LHCN-M2 (cell line): ENCODE results near the gene FOXP1. TPM values are rescaled to one million over a fixed set of nuclear protein-coding genes. Genes with fewer than 3 reads are reported as not detected.

Source experiments
- DNase-seq: peaks from one replicate; pipeline ENCODE4 v3.0.0-alpha.2; 2012; ENCODE audit warnings: low read depth
- total RNA-seq: library from RNA; depleted of rRNA; stranded (reverse); fragments of >200 nt; gene quantifications from 2 replicates; pipeline ENCODE4 v1.2.3, GENCODE V29; 2014

Gene FOXP1
- total RNA-seq, 1 experiment from 2014 or later: 18.2 TPM

DNA sequence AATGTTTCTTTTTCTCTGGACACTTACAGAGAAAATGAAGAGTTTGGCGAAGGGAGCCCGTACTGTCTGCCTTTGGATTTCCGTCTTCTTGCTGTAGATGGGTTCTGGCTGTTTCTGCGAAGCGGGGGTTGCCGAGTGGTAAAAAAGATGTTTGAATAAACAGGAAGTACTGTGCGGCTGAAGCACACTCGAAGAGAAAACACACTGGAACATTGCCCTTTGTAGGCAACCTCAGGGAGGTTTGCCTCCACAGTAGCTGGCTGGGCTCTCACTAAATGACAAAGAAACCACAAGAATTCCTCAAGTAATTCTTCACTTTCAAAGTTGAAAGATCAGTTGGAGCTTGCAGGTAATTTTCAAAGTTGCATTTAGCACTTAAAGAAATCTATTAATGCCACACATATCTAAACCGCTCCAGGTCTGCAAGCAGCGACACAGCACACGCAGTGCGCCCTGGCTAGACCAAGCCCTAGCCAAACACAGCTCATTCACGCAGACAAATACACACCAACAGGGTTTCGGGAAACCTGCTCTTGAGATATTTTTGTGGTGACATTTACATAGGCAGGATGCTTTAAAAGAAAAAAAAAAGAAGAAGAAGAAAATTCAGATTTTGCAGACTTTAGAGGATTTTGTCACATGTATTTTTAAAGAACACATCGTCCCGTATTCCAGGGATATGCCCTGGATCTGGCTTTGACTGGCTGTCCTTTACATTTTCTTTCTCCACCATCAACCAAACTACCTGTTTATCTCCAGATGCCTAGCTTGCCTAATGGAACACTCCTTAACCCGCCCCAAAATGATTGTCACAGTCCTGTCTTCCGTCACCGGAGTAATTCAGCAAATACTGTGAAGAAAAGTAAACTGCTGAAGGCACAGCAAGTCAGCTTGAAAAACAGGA is 452.8 kb downstream of the FOXP1 start:
- DNase-seq: peak; percentile 71

DNA sequence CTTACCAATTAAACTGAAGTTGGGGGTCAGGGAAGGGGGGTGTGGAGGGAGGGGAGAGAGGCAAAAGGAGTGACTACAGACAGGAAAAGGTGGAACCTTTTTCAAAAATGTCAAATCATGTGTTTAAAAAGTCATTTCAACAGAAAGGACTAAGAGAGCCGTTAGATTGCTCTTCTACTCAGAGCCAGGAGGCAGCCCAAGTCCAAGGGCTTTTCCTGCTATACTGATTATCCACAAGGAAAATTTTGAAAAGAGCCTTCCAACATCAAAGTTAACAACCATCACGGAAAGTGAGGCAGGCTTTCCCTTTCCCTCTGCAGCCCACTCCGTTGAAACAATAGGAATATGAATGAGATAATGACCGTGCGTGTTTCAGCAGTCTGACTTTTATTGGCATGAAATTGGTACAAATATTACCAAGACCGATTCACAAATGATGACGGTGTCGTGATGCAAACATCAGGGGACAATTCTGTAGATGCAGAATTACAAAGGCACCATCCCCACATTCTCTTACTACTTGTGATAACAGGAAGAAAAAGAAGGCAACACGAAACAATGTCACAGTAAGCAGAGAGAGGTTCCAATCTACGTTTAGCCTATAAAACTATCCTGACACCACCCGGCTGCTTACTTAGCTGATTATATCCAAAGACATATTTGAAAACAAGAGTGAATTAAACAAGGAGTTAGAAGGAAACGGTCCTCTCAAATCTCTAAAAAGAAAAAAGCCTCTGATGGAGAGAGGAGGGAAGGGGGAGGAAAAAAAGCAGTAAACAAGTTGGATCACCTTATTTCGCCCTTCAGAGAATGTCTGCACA is 453.7 kb downstream of the FOXP1 start:
- DNase-seq: peak; percentile 63

DNA sequence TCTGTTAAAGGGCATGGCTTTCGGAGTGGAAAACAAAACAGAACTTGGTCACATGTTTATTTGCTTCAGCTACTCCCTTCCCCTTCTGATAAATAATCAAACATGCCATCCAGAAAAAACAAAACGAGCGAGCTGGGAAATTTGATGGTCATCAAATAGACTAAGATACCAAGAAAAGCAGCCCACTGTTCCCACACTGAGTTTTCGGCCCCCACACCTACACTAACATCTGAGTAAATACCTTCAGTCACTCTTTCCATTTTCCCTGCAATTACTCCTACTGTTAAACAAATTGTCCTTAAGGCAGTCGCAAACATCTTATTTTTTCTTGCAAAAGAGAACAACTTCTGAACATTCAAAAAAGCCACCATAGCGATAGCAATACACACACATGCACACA is 454.6 kb downstream of the FOXP1 start:
- no peak for DNase-seq

DNA sequence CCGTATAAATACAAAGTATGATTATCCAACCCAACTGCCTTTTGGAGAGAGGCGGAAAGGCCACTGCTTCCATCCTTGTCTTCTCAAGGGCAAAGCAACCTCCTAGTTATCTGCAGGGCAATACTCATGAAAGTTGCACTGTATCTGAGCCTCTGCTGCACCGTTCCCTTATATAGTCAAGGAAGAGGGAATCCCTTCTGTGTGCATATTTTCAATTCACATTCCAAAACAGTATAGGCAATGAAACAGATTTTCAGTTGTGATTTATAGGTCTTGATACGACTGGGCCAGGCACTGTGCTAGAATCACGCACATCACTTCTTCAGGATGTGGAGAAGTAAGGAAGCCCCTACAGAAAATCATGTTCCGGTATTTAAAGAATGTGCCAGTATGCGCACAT is 455.7 kb downstream of the FOXP1 start:
- no peak for DNase-seq

DNA sequence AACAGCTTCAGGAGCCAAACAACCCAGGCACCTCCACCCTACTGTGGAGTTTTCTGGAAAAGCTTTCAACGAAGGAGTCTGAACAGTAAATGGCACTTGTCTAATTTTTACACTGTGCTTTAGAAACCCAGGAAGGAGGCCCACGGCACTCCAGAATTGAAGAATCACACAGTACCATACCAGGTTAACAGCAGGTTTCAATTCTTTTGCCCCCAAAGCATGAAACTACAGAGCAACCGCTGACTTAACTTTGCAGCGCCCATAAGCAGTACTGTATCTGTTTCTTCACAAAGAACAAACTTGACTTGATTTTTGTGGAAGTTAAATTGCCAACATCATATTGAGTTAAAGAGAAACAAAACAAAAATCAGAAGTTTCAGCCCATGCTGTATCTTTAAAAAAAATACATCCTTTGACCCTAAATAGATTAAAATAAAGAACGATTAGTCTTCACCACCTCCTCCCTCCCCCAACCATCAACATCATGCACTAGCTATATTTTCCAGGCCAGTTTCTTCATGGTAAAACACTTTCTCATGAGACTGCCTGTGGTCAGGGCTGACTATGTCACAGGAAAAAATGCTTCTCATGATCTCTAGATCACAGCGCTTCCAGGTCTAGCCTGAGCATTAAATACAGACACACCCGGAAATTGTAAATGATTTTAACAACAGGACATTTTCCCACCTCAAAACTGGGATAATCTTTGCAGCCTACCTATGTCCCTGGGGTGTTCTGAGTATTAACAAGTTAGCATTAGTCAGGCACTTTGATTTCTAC is 456.3 kb downstream of the FOXP1 start:
- DNase-seq: no peak

DNA sequence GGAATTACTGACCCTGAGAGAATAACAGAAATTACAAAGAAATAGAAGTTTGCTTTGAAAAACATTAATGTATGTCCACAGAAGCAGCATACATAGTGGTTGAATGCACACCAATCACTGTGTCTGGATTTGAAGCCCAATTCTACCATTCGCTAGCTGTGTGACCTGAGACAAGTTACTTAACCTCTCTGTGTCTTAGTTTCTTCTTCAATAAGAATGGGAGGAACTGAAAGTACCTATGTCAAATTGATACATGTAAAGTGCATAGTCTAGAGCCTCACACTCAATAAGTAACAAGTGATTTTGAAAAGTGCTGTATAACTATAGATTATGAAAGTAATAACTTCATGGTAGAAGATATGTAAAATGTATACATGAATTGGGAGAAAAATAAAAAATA is 457.8 kb downstream of the FOXP1 start:
- DNase-seq: no peak

DNA sequence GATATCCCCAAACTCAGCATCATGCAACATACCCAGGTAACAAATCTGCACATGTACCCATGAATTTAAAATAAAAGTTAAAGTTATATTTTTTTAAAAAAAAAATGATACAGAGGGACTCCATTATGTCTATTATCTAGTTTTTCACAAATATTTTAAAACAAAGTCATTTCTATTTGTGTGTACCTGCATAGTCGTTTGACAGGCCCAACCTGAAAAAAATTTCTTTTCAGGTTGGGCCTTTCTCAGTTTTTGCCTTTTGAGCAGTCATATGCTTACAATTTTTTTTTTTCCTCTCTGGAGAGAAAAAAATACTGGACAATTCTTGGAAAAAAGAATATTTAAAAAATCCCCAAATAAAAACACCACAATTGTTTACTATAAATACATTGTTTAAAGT is 459.5 kb downstream of the FOXP1 start:
- no peak for DNase-seq

DNA sequence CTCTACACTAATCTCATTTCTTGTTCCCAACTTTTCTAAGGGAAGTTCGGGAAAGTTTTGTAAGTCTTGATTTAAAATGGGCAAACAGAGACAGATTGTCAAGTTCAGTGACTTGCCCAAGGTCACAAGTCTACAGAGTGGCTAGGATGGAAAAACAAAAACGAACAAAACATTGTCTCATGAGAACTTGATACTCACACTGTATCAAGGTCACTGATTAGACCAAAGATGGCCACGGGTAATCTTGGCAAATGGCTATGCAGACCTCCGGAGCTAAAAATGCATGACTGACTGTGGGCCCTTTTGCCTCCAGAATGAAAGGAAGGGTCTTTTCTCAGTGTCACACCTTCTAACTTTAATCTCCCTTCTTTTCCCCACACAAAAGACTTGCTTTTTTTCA is 460.9 kb downstream of the FOXP1 start:
- DNase-seq: no peak

DNA sequence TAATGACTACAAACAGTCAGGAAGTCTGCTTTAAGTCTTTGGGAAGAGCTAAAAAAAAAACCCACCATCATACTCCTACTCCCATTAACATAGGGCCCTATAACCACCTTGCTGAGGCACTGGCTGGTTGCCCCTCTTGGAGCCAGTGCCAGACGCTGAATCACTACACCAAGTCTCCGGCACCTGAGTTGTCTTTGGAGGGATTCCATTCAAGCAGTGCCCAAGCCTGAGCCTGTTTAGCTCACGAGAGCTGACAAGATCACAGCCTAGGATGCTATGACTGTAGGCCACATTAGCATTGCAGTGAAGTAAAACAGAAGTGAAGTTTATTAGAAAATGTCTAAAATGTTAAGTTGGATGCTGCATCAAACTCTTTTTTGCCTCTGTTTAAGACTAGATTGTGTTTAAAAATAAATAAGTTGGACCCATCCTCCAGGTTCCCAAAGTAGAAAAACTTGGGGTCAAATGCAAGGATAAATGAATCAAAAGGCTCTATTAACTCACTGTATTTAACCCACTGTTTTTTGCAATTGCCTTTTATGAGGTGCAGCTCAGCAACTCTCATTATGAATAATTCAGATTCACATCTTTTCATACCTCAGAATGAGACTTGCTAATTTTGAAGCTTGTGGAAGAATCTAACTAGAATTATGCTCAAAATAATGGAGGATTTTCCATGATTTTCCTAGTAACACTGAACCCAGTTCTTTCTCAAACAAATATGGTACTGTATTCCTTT is 461.9 kb downstream of the FOXP1 start:
- DNase-seq: no peak

DNA sequence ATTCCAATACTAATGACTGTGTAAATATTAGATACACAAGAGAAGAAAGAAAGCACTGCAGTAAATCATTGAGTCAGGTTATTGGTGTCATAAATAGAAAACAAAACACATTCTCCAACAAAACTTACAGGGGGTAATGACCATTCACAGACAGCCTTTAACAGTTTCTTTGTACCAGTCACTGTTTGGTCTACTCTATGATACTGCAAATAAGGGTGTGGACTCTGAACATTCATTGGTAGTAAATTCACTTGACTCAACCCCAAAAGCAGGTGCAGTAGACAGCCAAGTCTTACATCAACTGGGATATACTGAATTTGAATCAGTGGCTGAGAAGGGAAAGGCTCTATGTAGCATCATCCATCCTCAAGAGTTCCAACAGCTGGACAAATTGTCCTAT is 463.5 kb downstream of the FOXP1 start:
- DNase-seq: peak; percentile 58

DNA sequence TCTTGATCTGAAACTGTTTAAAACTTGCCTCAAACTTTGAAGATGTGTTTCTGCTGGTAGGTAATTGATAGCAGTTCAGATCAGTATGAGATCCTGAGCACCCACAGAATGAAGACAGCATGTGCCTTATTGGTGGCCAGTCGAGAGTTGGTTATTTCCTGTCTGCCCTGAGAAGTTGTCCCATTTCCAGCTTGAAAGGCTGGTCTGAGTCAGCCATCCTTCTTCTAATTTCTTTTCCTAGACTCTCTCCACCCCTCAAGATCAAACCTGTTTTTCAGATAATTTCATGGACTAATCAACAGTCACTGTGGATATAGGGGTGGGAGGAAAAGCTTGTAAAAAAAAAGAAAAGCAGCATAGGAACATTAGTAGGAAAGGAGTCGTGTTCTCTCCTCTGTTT is 464.4 kb downstream of the FOXP1 start:
- DNase-seq: no peak

DNA sequence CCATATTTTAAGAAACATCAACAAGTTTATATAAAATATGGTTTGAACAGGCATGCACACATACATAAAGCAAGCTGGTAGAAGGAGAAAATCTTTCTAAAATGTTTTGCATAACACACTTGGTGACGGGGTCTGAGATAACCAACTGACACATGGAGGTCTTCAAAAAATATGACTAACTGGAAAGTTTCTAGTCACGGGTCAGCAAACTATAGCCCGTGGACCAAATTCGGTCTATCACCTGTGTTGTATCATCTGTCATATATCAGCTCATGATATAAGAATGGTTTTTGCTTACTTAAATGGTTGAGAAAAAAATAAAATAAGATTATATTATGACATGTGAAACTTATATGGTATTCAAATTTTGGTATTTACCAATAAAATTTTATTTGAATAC is 465.1 kb downstream of the FOXP1 start:
- DNase-seq: no peak

DNA sequence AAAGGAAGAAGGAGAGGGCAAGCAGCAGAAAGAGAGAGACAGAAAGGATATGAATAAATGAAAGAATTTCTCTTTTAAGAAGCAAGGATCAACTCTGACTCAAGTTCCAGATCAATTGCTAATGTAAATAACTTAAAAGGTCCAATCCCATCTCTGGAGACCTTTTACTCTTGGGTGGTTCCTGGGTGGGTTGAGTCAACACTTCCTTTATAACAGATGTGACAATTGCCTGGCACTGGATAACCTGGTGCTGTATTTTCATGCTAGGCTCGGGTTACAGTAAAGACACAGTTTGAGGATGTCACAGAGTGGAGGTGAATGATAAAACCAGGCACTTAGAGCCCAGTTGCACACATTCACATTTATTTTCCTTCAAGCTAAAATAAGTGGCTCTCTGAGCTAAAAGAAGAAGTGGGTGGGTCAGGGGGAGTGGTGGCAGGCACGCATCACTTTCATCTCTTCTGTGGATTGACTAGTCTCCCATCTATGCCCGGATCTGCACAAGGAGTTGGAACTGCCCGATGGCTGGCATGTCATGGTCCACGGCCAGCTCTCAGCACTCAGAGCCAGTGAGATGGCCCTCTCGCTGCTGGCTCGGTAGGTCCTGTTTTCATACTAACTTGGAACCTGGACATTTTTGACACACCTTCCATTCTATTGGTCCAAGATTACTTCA is 465.8 kb downstream of the FOXP1 start:
- peak; percentile 39 for DNase-seq

DNA sequence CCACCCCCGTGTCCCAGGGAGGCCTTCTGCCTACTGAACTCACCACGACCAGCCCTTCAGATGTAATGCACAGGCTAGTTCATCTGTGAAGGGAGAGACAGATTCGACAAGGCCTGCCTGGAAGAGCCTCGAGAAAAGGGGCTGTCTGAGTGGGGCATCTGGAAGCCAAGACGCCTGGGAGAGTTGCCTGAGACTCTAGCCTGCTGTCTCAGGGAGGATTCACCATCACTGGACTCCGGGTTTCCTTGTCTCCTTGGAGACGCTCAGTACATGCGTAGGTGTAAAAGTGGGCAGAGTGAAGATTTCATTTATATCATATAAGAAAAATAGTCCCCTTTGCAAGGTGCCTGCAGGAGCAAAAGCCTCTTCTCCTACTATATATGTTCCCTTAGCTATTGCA is 468.9 kb downstream of the FOXP1 start:
- DNase-seq: no peak

DNA sequence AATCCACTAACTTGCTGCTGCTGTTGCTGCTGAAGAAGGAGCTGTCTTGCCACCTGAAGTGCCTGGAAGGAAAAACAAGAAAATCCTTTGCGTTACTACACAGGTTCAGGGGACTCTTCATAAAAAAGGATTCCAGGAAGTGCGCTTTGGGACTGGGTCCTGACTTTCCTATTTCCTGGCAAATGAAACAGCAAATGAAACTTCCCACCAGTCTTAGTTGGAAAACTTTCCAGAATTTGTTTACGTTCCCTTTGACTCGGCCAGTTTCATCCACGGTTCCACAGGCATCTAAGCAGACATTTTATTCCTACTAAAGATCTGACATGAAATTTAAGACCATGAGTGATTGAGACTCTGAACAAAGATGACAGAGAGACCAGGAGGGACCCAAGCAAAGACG is 471.0 kb downstream of the FOXP1 start:
- DNase-seq: no peak

DNA sequence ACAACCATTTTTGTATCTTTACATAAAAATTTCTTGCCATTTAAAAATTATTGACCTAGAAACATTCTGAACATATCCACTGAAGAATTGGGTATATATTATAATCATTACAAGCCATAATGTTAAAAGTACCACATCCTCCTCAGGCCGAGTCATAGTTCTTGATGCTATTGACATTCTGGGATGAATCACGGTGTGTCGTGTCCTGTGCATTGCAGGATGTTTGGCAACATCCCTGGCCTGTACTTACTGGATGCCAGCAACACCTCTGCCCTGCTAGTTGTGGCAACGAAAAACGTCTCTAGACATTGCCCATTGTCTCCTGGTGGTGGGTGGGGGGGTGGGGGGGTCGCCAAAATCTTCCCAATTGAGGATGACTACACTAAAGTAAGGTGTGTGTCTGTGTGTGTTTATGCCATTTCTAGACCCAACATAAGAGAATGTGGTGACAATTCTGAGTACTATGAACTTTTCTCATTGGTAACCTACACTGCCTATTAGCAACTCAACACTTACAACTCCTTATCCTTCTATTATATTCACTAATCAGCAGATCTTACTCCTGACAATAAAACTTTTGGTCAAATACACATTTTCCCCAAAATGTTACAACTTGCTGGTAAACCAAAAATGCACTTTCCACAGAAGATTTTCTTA is 471.6 kb downstream of the FOXP1 start:
- DNase-seq: peak; percentile 80

DNA sequence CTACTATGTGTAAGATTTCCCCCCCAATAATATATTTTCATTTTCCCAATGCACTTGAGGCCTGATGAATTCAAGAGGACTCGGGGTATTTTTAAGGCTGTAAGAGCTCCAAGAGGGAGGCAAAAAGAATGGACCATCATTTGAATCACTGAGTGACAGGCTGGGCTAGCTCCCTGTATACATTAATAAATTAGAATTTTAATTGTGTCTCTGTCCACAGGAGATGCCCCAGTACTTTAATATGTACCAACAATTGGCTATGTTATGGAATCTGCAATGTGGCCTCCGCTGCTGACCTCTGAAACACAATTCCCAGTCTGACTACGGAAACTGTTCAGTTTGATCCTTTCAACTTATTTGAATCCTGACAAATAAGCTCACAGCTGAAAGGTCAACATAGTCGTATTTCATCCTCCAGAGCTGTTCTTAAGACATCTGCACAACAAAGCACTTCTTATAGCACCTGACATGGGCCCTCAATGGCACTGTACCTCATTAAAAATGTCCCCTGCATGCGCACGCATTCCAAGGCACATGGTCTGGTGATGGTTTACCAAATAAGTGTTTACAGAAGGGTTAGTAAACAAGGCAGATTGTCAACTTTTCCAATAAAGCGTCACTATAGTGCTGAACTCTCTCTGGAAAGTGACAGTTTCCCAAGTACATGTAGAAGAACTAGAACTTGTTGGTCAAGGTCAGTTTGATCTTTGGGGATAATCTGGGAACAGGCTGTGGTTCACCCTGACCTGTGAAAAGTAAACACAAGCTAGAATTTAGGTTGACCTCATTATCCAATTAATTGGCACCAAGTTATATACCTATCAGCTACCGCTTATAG is 472.9 kb downstream of the FOXP1 start:
- DNase-seq: no peak

DNA sequence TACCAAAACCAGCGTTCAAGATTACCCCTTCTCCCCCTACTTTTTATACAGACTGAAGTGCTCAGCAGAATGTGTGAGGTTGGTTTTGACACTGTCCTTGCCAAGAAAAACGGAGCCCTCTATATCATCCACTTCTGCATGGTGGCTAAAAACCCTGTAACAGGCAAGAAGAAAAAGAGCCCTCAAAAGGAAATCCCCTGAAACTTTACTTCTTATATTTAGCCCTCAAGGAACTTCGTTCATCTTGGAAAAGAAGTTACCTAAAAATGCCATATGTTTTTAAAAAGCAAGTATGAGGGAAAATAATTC is 473.6 kb downstream of the FOXP1 start:
- DNase-seq: no peak

DNA sequence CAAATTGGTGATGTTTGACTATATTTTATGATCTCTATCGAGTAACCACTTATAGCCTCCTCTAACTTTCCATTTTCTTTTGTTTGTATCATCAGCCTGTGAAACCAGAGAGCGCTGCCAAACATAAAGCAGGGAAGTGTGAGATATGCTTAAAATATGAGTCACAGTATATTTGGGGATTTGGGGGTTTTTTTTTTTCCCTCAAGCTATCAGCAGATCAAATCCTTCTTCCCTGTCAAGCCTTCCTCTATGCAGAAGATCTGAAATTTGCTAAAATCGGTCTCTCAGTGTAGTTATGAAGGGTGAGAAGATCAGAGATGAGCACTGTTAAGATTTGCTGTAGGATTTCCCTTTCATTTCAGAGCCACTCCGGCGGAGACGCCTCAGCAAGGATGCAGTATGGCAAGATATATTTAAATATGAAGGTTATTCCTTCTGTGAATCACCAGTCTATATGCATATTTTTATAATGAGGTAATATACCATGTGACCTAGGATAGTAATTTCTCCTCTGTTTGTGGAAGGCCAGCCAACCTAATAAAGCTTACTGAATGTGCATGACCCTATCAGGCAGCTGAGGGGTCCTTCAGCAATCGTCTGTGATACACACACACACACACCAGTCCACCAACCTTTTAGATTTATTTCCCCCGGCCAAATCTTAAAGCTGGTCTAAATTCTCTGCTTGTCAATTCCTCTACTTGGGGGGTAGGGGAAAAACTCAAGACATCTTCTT is 474.1 kb downstream of the FOXP1 start:
- peak; percentile 46 for DNase-seq
